GM23338 (cell line): ENCODE measurements around the gene OSBPL1A.

Source experiments
- CREB1 ChIP-seq: fragments of 250-450 bp; sonication (Bioruptor Pico); IDR thresholded peaks from 2 replicates; pipeline ENCODE4 v1.5.0; 2020; ENCODE audit warnings: low read depth, mild to moderate bottlenecking, moderate library complexity
- ETS1 ChIP-seq: IDR thresholded peaks from 2 replicates; pipeline ENCODE4 v1.6.1; 2016; ENCODE audit warnings: antibody characterized with exemption
- EZH2 ChIP-seq: fragments of 200-600 bp; sonication (generic); IDR thresholded peaks from one replicate; pipeline ENCODE4 v1.8.0; 2017; ENCODE audit warnings: antibody characterized with exemption, mild to moderate bottlenecking, low read depth; ENCODE audit not compliant: unreplicated experiment
- EZH2phosphoT487 ChIP-seq: fragments of 200-600 bp; sonication (generic); IDR thresholded peaks from one replicate; pipeline ENCODE4 v1.8.1; 2018; ENCODE audit warnings: antibody characterized with exemption; ENCODE audit not compliant: unreplicated experiment
- JUNB ChIP-seq: IDR thresholded peaks from one replicate; pipeline ENCODE4 v1.6.1; 2016; ENCODE audit warnings: antibody characterized with exemption; ENCODE audit not compliant: unreplicated experiment
- POLR2AphosphoS5 ChIP-seq: IDR thresholded peaks from 2 replicates; pipeline ENCODE4 v1.6.1; 2016; ENCODE audit warnings: antibody characterized with exemption, low read depth
- REST ChIP-seq: IDR thresholded peaks from one replicate; pipeline ENCODE4 v1.6.1; 2018; ENCODE audit warnings: antibody characterized with exemption; ENCODE audit not compliant: unreplicated experiment
- STAT1 ChIP-seq: IDR thresholded peaks from one replicate; pipeline ENCODE4 v1.6.1; 2016; ENCODE audit warnings: antibody characterized with exemption; ENCODE audit not compliant: unreplicated experiment
- TF ChIP-seq, protein P1 (sequence below), 2 experiments: fragments of 200-600 bp in 1 of 2; sonication (generic) in 1 of 2; conservative IDR thresholded peaks; 2 replicates each; pipeline versions ENCODE4 v1.5.1 to v1.6.1; 2016 to 2017; ENCODE audit warnings: antibody characterized with exemption in 2 of 2, low read depth in 2 of 2, mild to moderate bottlenecking in 2 of 2, moderate library complexity in 1 of 2

- TF ChIP-seq, protein P1, sequence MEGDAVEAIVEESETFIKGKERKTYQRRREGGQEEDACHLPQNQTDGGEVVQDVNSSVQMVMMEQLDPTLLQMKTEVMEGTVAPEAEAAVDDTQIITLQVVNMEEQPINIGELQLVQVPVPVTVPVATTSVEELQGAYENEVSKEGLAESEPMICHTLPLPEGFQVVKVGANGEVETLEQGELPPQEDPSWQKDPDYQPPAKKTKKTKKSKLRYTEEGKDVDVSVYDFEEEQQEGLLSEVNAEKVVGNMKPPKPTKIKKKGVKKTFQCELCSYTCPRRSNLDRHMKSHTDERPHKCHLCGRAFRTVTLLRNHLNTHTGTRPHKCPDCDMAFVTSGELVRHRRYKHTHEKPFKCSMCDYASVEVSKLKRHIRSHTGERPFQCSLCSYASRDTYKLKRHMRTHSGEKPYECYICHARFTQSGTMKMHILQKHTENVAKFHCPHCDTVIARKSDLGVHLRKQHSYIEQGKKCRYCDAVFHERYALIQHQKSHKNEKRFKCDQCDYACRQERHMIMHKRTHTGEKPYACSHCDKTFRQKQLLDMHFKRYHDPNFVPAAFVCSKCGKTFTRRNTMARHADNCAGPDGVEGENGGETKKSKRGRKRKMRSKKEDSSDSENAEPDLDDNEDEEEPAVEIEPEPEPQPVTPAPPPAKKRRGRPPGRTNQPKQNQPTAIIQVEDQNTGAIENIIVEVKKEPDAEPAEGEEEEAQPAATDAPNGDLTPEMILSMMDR (conservative IDR thresholded peaks at IDR 0.05; ENCODE audit: low read depth in 2 of 2), result no peak
- TF ChIP-seq REST (no peak), EZH2 (no peak), EZH2phosphoT487 (no peak), POLR2AphosphoS5 (peak; percentile 4; the same call in 1 of the 2 replicates), ETS1 (no peak), CREB1 (CRISPR knock-in tag) (no peak), STAT1 (no peak), JUNB (no peak)
Observed at GRCh38 chr18:24136967-24137373, 260.7 kb downstream of the OSBPL1A start.
